Tibial nerve (tissue), 4 donors: ENCODE data around the gene MACF1.

ENCODE experiments used
- CTCF ChIP-seq, 5 experiments: fragments of 200-600 bp in 3 of 5; fragments of 450-650 bp in 2 of 5; sonication (generic) in 3 of 5; IDR thresholded peaks; one replicate each; pipeline ENCODE4 v1.5.1; 2016 to 2019; ENCODE audit warnings: antibody characterized with exemption in 5 of 5, mild to moderate bottlenecking in 3 of 5, moderate library complexity in 2 of 5
- EP300 ChIP-seq, 2 donors: sonication (generic); formaldehyde crosslinking; IDR thresholded peaks; one replicate each; pipeline ENCODE4 v1.6.1; 2017; ENCODE audit warnings: antibody characterized with exemption in 2 of 2, mild to moderate bottlenecking in 1 of 2
- POLR2A ChIP-seq, 2 donors: fragments of 450-650 bp; IDR thresholded peaks; one replicate each; pipeline ENCODE4 v1.6.1; 2017; ENCODE audit warnings: antibody characterized with exemption in 2 of 2, mild to moderate bottlenecking in 2 of 2, moderate library complexity in 2 of 2

GRCh38 chr1:39210649-39211048, 6.2 kb downstream of the MACF1 start:
- TF ChIP-seq CTCF (IDR thresholded peaks at IDR 0.05) (no peak), POLR2A (IDR thresholded peaks at IDR 0.05) (no peak), EP300 (IDR thresholded peaks at IDR 0.05) (no peak)
